H1 (cell line): Measurements from ENCODE around the gene PTPRH. TPM values are rescaled to one million over a fixed set of nuclear protein-coding genes. Genes with fewer than 3 reads are reported as not detected.

ENCODE experiments used
- CTCF ChIA-PET: fragments of 300-600 bp; sonication (Branson Sonifier 250); formaldehyde crosslinking; loops from one replicate; lab custom pipeline; 2021; ENCODE audit not compliant: partially characterized antibody; lab: Charles Lee
- POLR2A ChIA-PET: fragments of 300-600 bp; sonication (Branson Sonifier 250); formaldehyde crosslinking; loops from one replicate; lab custom pipeline; 2021; ENCODE audit warnings: inconsistent platforms; ENCODE audit not compliant: partially characterized antibody; lab: Charles Lee
- DNase-seq, 2 experiments: peaks; one replicate each; pipeline versions ENCODE4 v3.0.0 to v3.0.0-alpha.2; 2010 to 2022; ENCODE audit warnings: low spot score in 2 of 2, low read depth in 1 of 2, mixed read lengths in 1 of 2
- FAIRE-seq: peaks from 2 replicates; lab custom pipeline; 2011; peaks lifted over from hg19 to GRCh38; lab: Jason Lieb, UNC
- H2AFZ ChIP-seq: 2 replicates; pipeline ENCODE4 v1.8.1; 2012; ENCODE audit warnings: low read length, inconsistent platforms
- H2AK5ac ChIP-seq: 2 replicates; pipeline ENCODE4 v1.6.1; 2013; ENCODE audit warnings: low read depth, low read length
- H2BK120ac ChIP-seq: replicated peaks from 2 replicates; pipeline ENCODE3; 2013; ENCODE audit warnings: low read depth, low read length, inconsistent platforms
- H2BK12ac ChIP-seq: 2 replicates; pipeline ENCODE4 v1.6.1; 2013; ENCODE audit warnings: low read depth, low read length
- H2BK15ac ChIP-seq: 2 replicates; pipeline ENCODE4 v1.6.1; 2013; ENCODE audit warnings: low read length
- H2BK20ac ChIP-seq: 2 replicates; pipeline ENCODE4 v1.6.1; 2013; ENCODE audit warnings: low read length
- H2BK5ac ChIP-seq: 2 replicates; pipeline ENCODE4 v1.6.1; 2013; ENCODE audit warnings: low read depth, low read length
- H3K14ac ChIP-seq: 2 replicates; pipeline ENCODE4 v1.6.1; 2013; ENCODE audit warnings: inconsistent platforms; ENCODE audit not compliant: insufficient read length
- H3K18ac ChIP-seq: 2 replicates; pipeline ENCODE4 v1.6.1; 2013; ENCODE audit warnings: low read length; ENCODE audit errors: extremely low read depth
- H3K23ac ChIP-seq: 2 replicates; pipeline ENCODE4 v1.6.1; 2013; ENCODE audit warnings: inconsistent platforms; ENCODE audit not compliant: insufficient read length
- H3K23me2 ChIP-seq: 2 replicates; pipeline ENCODE4 v1.6.1; 2013; ENCODE audit warnings: low read depth, low read length
- H3K27ac ChIP-seq: 2 replicates; pipeline ENCODE4 v1.6.1; 2011; ENCODE audit warnings: low read depth, low read length, inconsistent platforms
- H3K27me3 ChIP-seq, 4 experiments: replicated peaks in 1 of 4; 1 replicate in 1 of 4; 2 replicates in 3 of 4; pipeline versions ENCODE4 v1.6.1 to v1.8.1; 2011 to 2013; ENCODE audit warnings: low read length in 3 of 4, mild to moderate bottlenecking in 3 of 4, inconsistent platforms in 2 of 4, mixed read lengths in 2 of 4, moderate library complexity in 1 of 4; ENCODE audit not compliant: control insufficient read depth in 3 of 4, insufficient read depth in 3 of 4; ENCODE audit errors: extremely low read depth in 1 of 4
- H3K36me3 ChIP-seq, 4 experiments: 2 replicates each; pipeline versions ENCODE4 v1.6.1 to v1.8.1; 2011 to 2013; ENCODE audit warnings: mild to moderate bottlenecking in 4 of 4, low read length in 3 of 4, moderate library complexity in 2 of 4, control low read depth in 1 of 4, inconsistent platforms in 1 of 4; ENCODE audit not compliant: insufficient read depth in 4 of 4, control insufficient read depth in 2 of 4
- H3K4ac ChIP-seq: replicated peaks from 2 replicates; pipeline ENCODE3; 2013; ENCODE audit warnings: low read length, low read depth, mixed read lengths, inconsistent platforms; ENCODE audit not compliant: insufficient read length
- H3K4me1 ChIP-seq, 4 experiments: replicated peaks in 1 of 4; 1 replicate in 1 of 4; 2 replicates in 3 of 4; pipeline versions ENCODE4 v1.6.1 to v1.8.1; 2011 to 2013; ENCODE audit warnings: low read length in 3 of 4, inconsistent platforms in 2 of 4, mixed read lengths in 1 of 4; ENCODE audit not compliant: insufficient read depth in 4 of 4, control insufficient read depth in 3 of 4
- H3K4me2 ChIP-seq, 2 experiments: 2 replicates each; pipeline versions ENCODE4 v1.6.1 to v1.8.1; 2011 to 2013; ENCODE audit warnings: low read depth in 2 of 2, low read length in 2 of 2, control low read depth in 1 of 2, inconsistent platforms in 1 of 2, mild to moderate bottlenecking in 1 of 2; ENCODE audit not compliant: insufficient read depth in 1 of 2
- H3K4me3 ChIP-seq, 4 experiments: fragments of 200-600, 300-600 bp in 1 of 4; sonication (generic), shearing (Covaris generic), sonication (Bioruptor Twin) in 1 of 4; 2 replicates each; pipeline versions ENCODE4 v1.5.1 to v1.8.1; 2011 to 2016; ENCODE audit warnings: low read length in 4 of 4, low read depth in 3 of 4, control low read depth in 2 of 4, inconsistent platforms in 2 of 4, mild to moderate bottlenecking in 2 of 4, mixed read lengths in 1 of 4, moderate library complexity in 1 of 4; ENCODE audit not compliant: insufficient read depth in 2 of 4; ENCODE audit errors: extremely low read depth in 1 of 4
- H3K56ac ChIP-seq: replicated peaks from 2 replicates; pipeline ENCODE3; 2013; ENCODE audit warnings: low read depth, mild to moderate bottlenecking, mixed read lengths, low read length, inconsistent platforms; ENCODE audit not compliant: insufficient read length
- H3K79me1 ChIP-seq: 2 replicates; pipeline ENCODE4 v1.6.1; 2013; ENCODE audit warnings: low read depth, low read length, control low read depth
- H3K79me2 ChIP-seq, 2 experiments: 2 replicates each; pipeline versions ENCODE4 v1.6.1 to v1.8.1; 2012 to 2013; ENCODE audit warnings: low read length in 2 of 2, mild to moderate bottlenecking in 2 of 2, inconsistent platforms in 1 of 2; ENCODE audit not compliant: insufficient read depth in 2 of 2, control insufficient read depth in 1 of 2
- H3K9ac ChIP-seq, 4 experiments: replicated peaks in 1 of 4; 1 replicate in 1 of 4; 2 replicates in 3 of 4; pipeline versions ENCODE4 v1.6.1 to v1.8.1; 2011 to 2013; ENCODE audit warnings: low read depth in 3 of 4, low read length in 3 of 4, control low read depth in 2 of 4, mild to moderate bottlenecking in 2 of 4, moderate library complexity in 2 of 4, inconsistent platforms in 1 of 4; ENCODE audit errors: extremely low read depth in 1 of 4
- H3K9me3 ChIP-seq, 2 experiments: 2 replicates each; pipeline versions ENCODE4 v1.6.1 to v1.8.1; 2012 to 2013; ENCODE audit warnings: mild to moderate bottlenecking in 2 of 2, moderate library complexity in 2 of 2, control low read depth in 1 of 2, inconsistent platforms in 1 of 2, low read depth in 1 of 2, low read length in 1 of 2, mixed read lengths in 1 of 2; ENCODE audit not compliant: insufficient read depth in 2 of 2
- H4K20me1 ChIP-seq, 2 experiments: replicated peaks in 1 of 2; 2 replicates each; pipeline versions ENCODE3 to v1.8.1; 2011 to 2013; ENCODE audit warnings: inconsistent platforms in 2 of 2, low read length in 2 of 2, mild to moderate bottlenecking in 1 of 2; ENCODE audit not compliant: insufficient read depth in 2 of 2, control insufficient read depth in 1 of 2
- H4K5ac ChIP-seq: 2 replicates; pipeline ENCODE4 v1.6.1; 2013; ENCODE audit warnings: low read length, low read depth, mixed read lengths, inconsistent platforms; ENCODE audit not compliant: insufficient read length
- H4K8ac ChIP-seq: 2 replicates; pipeline ENCODE4 v1.8.0; 2013; ENCODE audit warnings: mild to moderate bottlenecking, moderate library complexity, low read length, inconsistent platforms; ENCODE audit not compliant: insufficient read depth; ENCODE audit errors: extremely low read depth
- H4K91ac ChIP-seq: replicated peaks from 2 replicates; pipeline ENCODE3; 2013; ENCODE audit warnings: low read length, mixed read lengths, inconsistent platforms; ENCODE audit not compliant: insufficient read length
- BCL11A ChIP-seq, 2 experiments: IDR thresholded peaks; one replicate each; pipeline ENCODE4 v1.6.1; 2011; ENCODE audit warnings: low read depth in 2 of 2, low read length in 2 of 2, mild to moderate bottlenecking in 2 of 2
- CTBP2 ChIP-seq: IDR thresholded peaks from 2 replicates; pipeline ENCODE4 v1.7.0; 2011; ENCODE audit warnings: borderline replicate concordance, mild to moderate bottlenecking, moderate library complexity, mixed read lengths, low read length; ENCODE audit not compliant: insufficient read depth, insufficient read length
- EZH2 ChIP-seq: fragments of 200-600 bp; sonication (generic); IDR thresholded peaks from 2 replicates; pipeline ENCODE4 v1.7.1; 2012; ENCODE audit warnings: low read depth, mild to moderate bottlenecking, moderate library complexity, low read length, inconsistent platforms; ENCODE audit not compliant: severe bottlenecking
- FOSL1 ChIP-seq: IDR thresholded peaks from 2 replicates; pipeline ENCODE4 v1.6.1; 2011; ENCODE audit warnings: mild to moderate bottlenecking, low read depth, low read length, moderate library complexity; ENCODE audit not compliant: insufficient read depth
- HDAC6 ChIP-seq: IDR thresholded peaks from one replicate; pipeline ENCODE4 v1.7.1; 2012; ENCODE audit warnings: low read depth, mild to moderate bottlenecking, inconsistent platforms, low read length, moderate library complexity
- PHF8 ChIP-seq: fragments of 200-600 bp; sonication (generic); conservative IDR thresholded peaks from 2 replicates; pipeline ENCODE4 v1.7.1; 2012; ENCODE audit warnings: low read depth, mild to moderate bottlenecking, inconsistent platforms, low read length, moderate library complexity
- POLR2A ChIP-seq, 2 experiments: IDR thresholded peaks; 1 replicate in 1 of 2; 2 replicates in 1 of 2; pipeline ENCODE4 v1.6.1; 2011; ENCODE audit warnings: low read depth in 2 of 2, low read length in 2 of 2, mild to moderate bottlenecking in 2 of 2; ENCODE audit errors: control extremely low read depth in 1 of 2
- SRF ChIP-seq: IDR thresholded peaks from 2 replicates; pipeline ENCODE4 v1.6.1; 2011; ENCODE audit warnings: mild to moderate bottlenecking, low read depth, low read length, moderate library complexity
- WGBS, 2 experiments: shearing (Covaris generic) in 1 of 2; methylation state at CpG; one replicate each; pipeline versions ENCODE4 v1.1.6 to v1.1.7; 2013 to 2015; ENCODE audit warnings: low lambda C conversion rate in 2 of 2, mixed read lengths in 2 of 2, inconsistent platforms in 1 of 2, low coverage in 1 of 2, missing lambda C conversion rate in 1 of 2; ENCODE audit not compliant: insufficient replicate concordance in 2 of 2, insufficient coverage in 1 of 2, insufficient read length in 1 of 2; ENCODE audit errors: extremely low coverage in 1 of 2, missing lambda C conversion rate in 1 of 2; 5-methylcytosine and 5-hydroxymethylcytosine counted together
- long read RNA-seq, 2 experiments: library from RNA in 1 of 2; library from capped mRNA in 1 of 2; stranded (forward); transcript quantifications; one replicate each; pipeline ENCODE4 v2.0.0, GENCODE V29; 2021; ENCODE audit warnings: inconsistent platforms in 1 of 2
- polyA minus RNA-seq, 3 experiments: library from RNA; depleted of rRNA, polyadenylated mRNA; stranded (reverse); fragments of >200 nt; gene quantifications; 1 replicate in 2 of 3; 2 replicates in 1 of 3; pipeline ENCODE4 v1.2.3, GENCODE V29; 2011
- polyA plus RNA-seq, 7 experiments: library from polyadenylated mRNA; depleted of rRNA in 3 of 7; stranded (reverse) in 5 of 7; unstranded in 2 of 7; fragments of >200 nt in 5 of 7; fragments of 200-250 nt in 2 of 7; gene quantifications; 1 replicate in 5 of 7; 2 replicates in 1 of 7; 4 replicates in 1 of 7; pipeline versions ENCODE4 v1.2.1 to v1.2.3, GENCODE V29; 2011 to 2013; ENCODE audit warnings: missing spikeins in 2 of 7, mixed read lengths in 2 of 7
- total RNA-seq: library from RNA; stranded (reverse); fragmentation: NEBNext Ultra II Directional; extraction: Animal tissue kit (Norgen Biotek cat#: 25700); gene quantifications from 2 replicates; pipeline ENCODE4 v1.2.1, GENCODE V29; 2021
- TF ChIP-seq, protein P1 (sequence below): IDR thresholded peaks from 2 replicates; pipeline ENCODE4 v1.6.1; 2011; ENCODE audit warnings: low read length, improper control_type of control experiment

PTPRH gene
- total RNA-seq: 0.21 and 0.30 TPM in 2 replicates
- polyA plus RNA-seq (2011; rRNA removed): 0.39 and 1.1 TPM in 2 replicates
- 0.34 TPM for polyA plus RNA-seq (2011; cell fraction: cytosol; rRNA removed)
- 1.3 TPM for polyA plus RNA-seq (2011; cell fraction: nucleus; rRNA removed)
- polyA plus RNA-seq (2012, experiment 1 of 2): 0.19 to 0.57 TPM (median 0.32 TPM) in 4 replicates
- 0.31 TPM for polyA plus RNA-seq (2012, experiment 2 of 2)
- polyA plus RNA-seq (2013, experiment 1 of 2): 0.75 TPM
- 0.98 TPM for polyA plus RNA-seq (2013, experiment 2 of 2)
- polyA minus RNA-seq (2011; rRNA and poly(A)+ RNA removed): 1.6 TPM in 2 replicates
- 0.51 TPM for polyA minus RNA-seq (2011; cell fraction: cytosol; rRNA and poly(A)+ RNA removed)
- 1.3 TPM for polyA minus RNA-seq (2011; cell fraction: nucleus; rRNA and poly(A)+ RNA removed)
- long read RNA-seq, experiment 1: 0 reads
- long read RNA-seq, experiment 2: 0 reads

- H3K4me1 ChIP-seq: peaks cover 0 to 3% (median under 1%) of the 10 kb centered on the region in 4 experiments; a peak in 2 of 7 replicates
- H4K20me1 ChIP-seq: no peaks in the 10 kb centered on the region
- no peak within 1 kb of the TSS for H3K23ac ChIP-seq
- no peak for DNase-seq
- H3K36me3 ChIP-seq: no peaks in the 10 kb centered on the region
- H2BK5ac ChIP-seq: no peak within 1 kb of the TSS
- H4K91ac ChIP-seq: no peak within 1 kb of the TSS
- WGBS, 2 experiments: 85% methylated on average over 11 of the region's 18 CpGs; no CpG with 5 or more reads in 1 of the 2 experiments
- ChIA-PET POLR2A (interaction anchor here (0.8 kb wide), 1 partner anchor 51 kb away, joined by 3 read pairs; no protein-coding TSS in a partner anchor), CTCF (interaction anchor here (1.4 kb wide), 1 partner anchor 68 kb away, joined by 5 read pairs; no protein-coding TSS in a partner anchor)
- no peak within 1 kb of the TSS for H2BK120ac ChIP-seq
- H3K79me2 ChIP-seq: no peaks in the 10 kb centered on the region
- no peaks in the 10 kb centered on the region; the same call in 1 of the 2 replicates for H3K23me2 ChIP-seq
- no peak within 1 kb of the TSS for H3K14ac ChIP-seq
- FAIRE-seq: no peak
- H3K9ac ChIP-seq: no peak within 1 kb of the TSS
- peaks cover 15% of the 10 kb centered on the region in 2 experiments; a peak in 3 of 4 replicates for H3K9me3 ChIP-seq
- no peaks in the 10 kb centered on the region; a peak in 1 of 7 replicates for H3K27me3 ChIP-seq
- H2BK15ac ChIP-seq: no peak within 1 kb of the TSS; the same call in 1 of the 2 replicates
- H4K5ac ChIP-seq: no peak within 1 kb of the TSS
- no peak within 1 kb of the TSS for H4K8ac ChIP-seq
- no peaks in the 10 kb centered on the region for H3K79me1 ChIP-seq
- H3K4me3 ChIP-seq: no peak within 1 kb of the TSS
- H3K4me2 ChIP-seq: no peak within 1 kb of the TSS
- no peak within 1 kb of the TSS for H2BK12ac ChIP-seq
- H2AK5ac ChIP-seq: no peak within 1 kb of the TSS
- H3K4ac ChIP-seq: no peak within 1 kb of the TSS
- H2AFZ ChIP-seq: no peak within 1 kb of the TSS
- no peak within 1 kb of the TSS for H3K18ac ChIP-seq
- no peak within 1 kb of the TSS for H3K27ac ChIP-seq
- H2BK20ac ChIP-seq: no peak within 1 kb of the TSS
- no peak within 1 kb of the TSS for H3K56ac ChIP-seq
- no peak for TF ChIP-seq EZH2
- TF ChIP-seq, protein P1, sequence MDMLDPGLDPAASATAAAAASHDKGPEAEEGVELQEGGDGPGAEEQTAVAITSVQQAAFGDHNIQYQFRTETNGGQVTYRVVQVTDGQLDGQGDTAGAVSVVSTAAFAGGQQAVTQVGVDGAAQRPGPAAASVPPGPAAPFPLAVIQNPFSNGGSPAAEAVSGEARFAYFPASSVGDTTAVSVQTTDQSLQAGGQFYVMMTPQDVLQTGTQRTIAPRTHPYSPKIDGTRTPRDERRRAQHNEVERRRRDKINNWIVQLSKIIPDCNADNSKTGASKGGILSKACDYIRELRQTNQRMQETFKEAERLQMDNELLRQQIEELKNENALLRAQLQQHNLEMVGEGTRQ: no peak
- no peak for TF ChIP-seq SRF
- TF ChIP-seq HDAC6: no peak
- no peak for TF ChIP-seq FOSL1
- no peak for TF ChIP-seq BCL11A (IDR thresholded peaks at IDR 0.05; ENCODE audit: low read depth in 2 of 2, low read length in 2 of 2)
- no peak for TF ChIP-seq CTBP2
- TF ChIP-seq PHF8: no peak
- no peak for TF ChIP-seq POLR2A (IDR thresholded peaks at IDR 0.05; ENCODE audit: control extremely low read depth in 1 of 2, low read depth in 2 of 2, low read length in 2 of 2)
These were observed at the start of gene PTPRH for GRCh38 chr19:55208880-55209692. TSS of gene PTPRH (minus strand) at chr19:55209501. CDS start at chr19:55209433, 68 bp downstream.
